Erythroblast (primary cell): ENCODE measurements around the gene ZNF831.

Experiments
- GATA1 ChIP-seq: IDR thresholded peaks from 2 replicates; pipeline ENCODE4 v1.6.1; 2011; ENCODE audit warnings: low read depth, mild to moderate bottlenecking, control low read depth, low read length, moderate library complexity
- POLR2A ChIP-seq: IDR thresholded peaks from 2 replicates; pipeline ENCODE4 v1.6.1; 2011; ENCODE audit warnings: mild to moderate bottlenecking, low read length

DNA sequence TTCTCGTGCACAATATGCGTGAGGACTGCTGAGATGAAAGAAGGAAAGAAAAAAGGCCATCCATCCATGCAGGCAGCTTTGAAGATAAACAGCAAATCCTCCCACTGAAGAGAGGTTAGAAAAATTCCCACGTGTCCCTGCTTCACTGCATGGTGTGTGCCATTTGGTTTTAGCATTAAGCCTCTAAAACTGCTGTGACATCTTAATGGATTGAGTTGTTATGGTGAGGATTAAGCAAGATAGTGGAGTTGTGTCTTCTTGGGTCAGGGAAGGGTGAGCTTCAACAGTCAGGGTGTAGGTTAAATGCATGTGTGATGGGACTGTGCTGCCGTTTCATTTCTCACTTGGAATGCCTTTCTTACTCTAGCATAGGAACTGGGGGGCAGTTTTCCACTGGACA is 50.5 kb downstream of the ZNF831 start:
- TF ChIP-seq POLR2A (no peak), GATA1 (no peak)
